SK-N-SH (cell line): Measurements from ENCODE around the gene UCK1. TPM values are rescaled to one million over a fixed set of nuclear protein-coding genes. Genes with fewer than 3 reads are reported as not detected.

Source experiments
- CTCF ChIA-PET: fragments of 300-600, 350-600 bp; formaldehyde crosslinking; extraction: SDS; loops from one replicate; lab custom pipeline; 2021; lab: Yijun Ruan, JAX
- POLR2A ChIA-PET: fragments of 350-600 bp; sonication (Branson Sonifier 250); formaldehyde crosslinking; extraction: SDS; loops from one replicate; lab custom pipeline; 2020; ENCODE audit warnings: antibody characterized with exemption, inconsistent platforms; lab: Yijun Ruan, JAX
- DNase-seq: peaks from one replicate; pipeline ENCODE4 v3.0.0; 2012
- H2AFZ ChIP-seq: fragments of 200-600 bp; sonication (generic); 2 replicates; pipeline ENCODE4 v1.8.1; 2016; ENCODE audit warnings: antibody characterized with exemption, mild to moderate bottlenecking, low read depth
- H3F3A ChIP-seq: fragments of 200-600 bp; sonication (generic); replicated peaks from 2 replicates; pipeline ENCODE3; 2016; ENCODE audit warnings: antibody characterized with exemption, mild to moderate bottlenecking; ENCODE audit not compliant: insufficient read depth
- H3K27ac ChIP-seq, 2 experiments: fragments of 200-500 bp in 1 of 2; fragments of 200-600 bp in 1 of 2; sonication (Bioruptor generic) in 1 of 2; sonication (generic), shearing (Covaris generic) in 1 of 2; 2 replicates each; pipeline versions ENCODE4 v1.5.1 to v1.6.1; 2014 to 2016; ENCODE audit warnings: low read depth in 2 of 2, inconsistent platforms in 1 of 2, low read length in 1 of 2, mild to moderate bottlenecking in 1 of 2, mixed read lengths in 1 of 2
- H3K27me3 ChIP-seq: fragments of 200-600 bp; sonication (generic), shearing (Covaris generic); 2 replicates; pipeline ENCODE4 v1.6.1; 2016; ENCODE audit warnings: mixed run types; ENCODE audit not compliant: insufficient read depth
- H3K36me3 ChIP-seq, 2 experiments: fragments of 200-500 bp in 1 of 2; fragments of 200-600 bp in 1 of 2; sonication (Bioruptor generic) in 1 of 2; sonication (generic) in 1 of 2; replicated peaks in 1 of 2; 2 replicates each; pipeline versions ENCODE3 to v1.5.1; 2014 to 2016; ENCODE audit warnings: low read length in 1 of 2, mild to moderate bottlenecking in 1 of 2; ENCODE audit not compliant: insufficient read depth in 2 of 2, control insufficient read depth in 1 of 2
- H3K4me1 ChIP-seq, 2 experiments: fragments of 200-500 bp in 1 of 2; fragments of 200-600 bp in 1 of 2; sonication (Bioruptor generic) in 1 of 2; sonication (generic), shearing (Covaris generic) in 1 of 2; 2 replicates each; pipeline versions ENCODE4 v1.5.1 to v1.6.1; 2014 to 2016; ENCODE audit warnings: low read depth in 1 of 2, low read length in 1 of 2, mixed run types in 1 of 2; ENCODE audit not compliant: insufficient read depth in 2 of 2, control insufficient read depth in 1 of 2
- H3K4me2 ChIP-seq: fragments of 200-600 bp; sonication (generic), shearing (Covaris generic); 2 replicates; pipeline ENCODE4 v1.6.1; 2017; ENCODE audit warnings: mixed run types
- H3K4me3 ChIP-seq, 2 experiments: fragments of 200-500 bp in 1 of 2; fragments of 200-600 bp in 1 of 2; sonication (Bioruptor generic) in 1 of 2; sonication (generic), shearing (Covaris generic) in 1 of 2; 2 replicates each; pipeline versions ENCODE4 v1.5.1 to v1.8.1; 2014 to 2016; ENCODE audit warnings: low read depth in 2 of 2, inconsistent platforms in 1 of 2, low read length in 1 of 2, mild to moderate bottlenecking in 1 of 2, mixed read lengths in 1 of 2, moderate library complexity in 1 of 2
- H3K79me2 ChIP-seq: fragments of 200-600 bp; sonication (generic); 2 replicates; pipeline ENCODE4 v1.8.1; 2017; ENCODE audit warnings: mild to moderate bottlenecking; ENCODE audit not compliant: insufficient read depth
- H3K9ac ChIP-seq: fragments of 200-600 bp; sonication (generic); 2 replicates; pipeline ENCODE4 v1.6.1; 2017; ENCODE audit warnings: mixed run types
- H3K9me2 ChIP-seq: fragments of 200-600 bp; sonication (generic); 2 replicates; pipeline ENCODE4 v1.6.1; 2017; ENCODE audit warnings: mixed run types
- H3K9me3 ChIP-seq: fragments of 200-600 bp; sonication (generic); 2 replicates; pipeline ENCODE4 v1.6.1; 2017; ENCODE audit warnings: mixed run types, mild to moderate bottlenecking, moderate library complexity
- H4K20me1 ChIP-seq: fragments of 200-600 bp; sonication (generic); 2 replicates; pipeline ENCODE4 v1.6.1; 2017; ENCODE audit warnings: mild to moderate bottlenecking, mixed run types; ENCODE audit not compliant: insufficient read depth
- ELF1 ChIP-seq: IDR thresholded peaks from 2 replicates; pipeline ENCODE4 v1.4.0; 2012
- EP300 ChIP-seq, 2 experiments: IDR thresholded peaks; 2 replicates each; pipeline versions ENCODE4 v1.4.0 to v1.6.1; 2012; ENCODE audit warnings: borderline replicate concordance in 1 of 2, low read depth in 1 of 2, low read length in 1 of 2
- FOXJ3 ChIP-seq: sonication (generic); formaldehyde crosslinking; IDR thresholded peaks from 2 replicates; pipeline ENCODE4 v1.5.1; 2020; ENCODE audit warnings: mild to moderate bottlenecking, missing genetic modification reagents
- NFIC ChIP-seq: IDR thresholded peaks from 2 replicates; pipeline ENCODE4 v1.4.0; 2012; ENCODE audit warnings: borderline replicate concordance
- NRF1 ChIP-seq: IDR thresholded peaks from 2 replicates; pipeline ENCODE4 v1.6.1; 2012; ENCODE audit warnings: low read depth, mild to moderate bottlenecking, low read length
- POLR2AphosphoS5 ChIP-seq: IDR thresholded peaks from 2 replicates; pipeline ENCODE4 v1.6.1; 2012; ENCODE audit warnings: low read depth, low read length
- SIN3A ChIP-seq: IDR thresholded peaks from 2 replicates; pipeline ENCODE4 v1.6.1; 2012; ENCODE audit warnings: low read depth, mild to moderate bottlenecking, low read length, moderate library complexity, borderline replicate concordance
- TAF1 ChIP-seq: IDR thresholded peaks from 2 replicates; pipeline ENCODE4 v1.6.1; 2012; ENCODE audit warnings: low read depth, mild to moderate bottlenecking, low read length, moderate library complexity, borderline replicate concordance
- TCF12 ChIP-seq: IDR thresholded peaks from 2 replicates; pipeline ENCODE4 v1.4.0; 2012
- TEAD4 ChIP-seq: IDR thresholded peaks from 2 replicates; pipeline ENCODE4 v1.4.0; 2012; ENCODE audit warnings: mild to moderate bottlenecking, borderline replicate concordance; ENCODE audit not compliant: insufficient read depth
- YY1 ChIP-seq: IDR thresholded peaks from 2 replicates; pipeline ENCODE4 v1.4.0; 2012; ENCODE audit warnings: low read depth, mild to moderate bottlenecking
- WGBS: methylation state at CpG from one replicate; pipeline ENCODE4 v1.1.6; 2017; ENCODE audit warnings: low lambda C conversion rate; 5-methylcytosine and 5-hydroxymethylcytosine counted together
- polyA plus RNA-seq, 3 experiments: library from polyadenylated mRNA; depleted of rRNA; stranded (reverse); fragments of >200 nt; gene quantifications; 2 replicates each; pipeline ENCODE4 v1.2.3, GENCODE V29; 2012
- TF ChIP-seq, protein P1 (sequence below): IDR thresholded peaks from 2 replicates; pipeline ENCODE4 v1.4.0; 2012; ENCODE audit warnings: low read depth
- TF ChIP-seq, protein P2 (sequence below): fragments of 200-600 bp; sonication (generic); IDR thresholded peaks from 2 replicates; pipeline ENCODE4 v1.6.1; 2017; ENCODE audit warnings: antibody characterized with exemption, mild to moderate bottlenecking, moderate library complexity
- TF ChIP-seq, protein P3 (sequence below): IDR thresholded peaks from 2 replicates; pipeline ENCODE4 v1.4.0; 2012; ENCODE audit warnings: low read depth, borderline replicate concordance
- TF ChIP-seq, protein P4 (sequence below): IDR thresholded peaks from 2 replicates; pipeline ENCODE4; 2012
- TF ChIP-seq, protein P5 (sequence below): fragments of 150-350 bp; IDR thresholded peaks from 2 replicates; pipeline ENCODE4 v1.6.1; 2017; ENCODE audit warnings: antibody characterized with exemption, low read length, low read depth, borderline replicate concordance

The UCK1 gene
- polyA plus RNA-seq, 1 of the 3 experiments (the other 2 are of a cell fraction), result 32.9 TPM

DNA sequence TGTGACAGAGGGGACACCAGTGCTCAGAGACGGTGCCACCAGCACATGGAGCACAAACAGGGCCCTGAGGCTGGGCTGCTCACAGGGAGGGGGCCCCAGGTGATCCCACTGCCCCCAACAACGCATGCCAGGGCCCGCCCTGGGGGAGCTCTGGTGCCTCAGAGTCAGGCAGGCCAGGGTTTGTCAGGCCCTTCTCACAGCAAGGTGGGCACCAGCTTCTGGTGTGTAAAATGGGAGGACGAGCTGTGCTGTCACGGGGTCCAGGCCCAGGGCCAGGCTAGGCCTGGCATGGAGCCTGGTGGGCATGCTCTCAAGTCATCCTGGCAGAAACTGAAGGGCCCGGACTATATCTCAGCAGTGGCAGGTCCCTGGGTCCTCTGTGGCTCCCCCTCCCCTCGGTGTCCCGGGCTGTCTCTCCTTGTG, 48.7 kb upstream of the UCK1 start:
- Histone ChIP-seq H3K27me3 (no peaks in the 10 kb centered on the region), H2AFZ (no peak overlapping the region), H3K4me2 (no peak overlapping the region), H3K9me2 (no peaks in the 10 kb centered on the region), H3K4me1 (peaks cover 0 to 4% of the 10 kb centered on the region in 2 experiments; a peak in 1 of 4 replicates), H3K9me3 (no peaks in the 10 kb centered on the region), H3K4me3 (no peak overlapping the region), H3K36me3 (peaks cover 5 to 38% of the 10 kb centered on the region in 2 experiments), H3F3A (no peaks in the 10 kb centered on the region), H4K20me1 (no peaks in the 10 kb centered on the region), H3K9ac (no peak overlapping the region), H3K27ac (no peak overlapping the region; a peak in 1 of 4 replicates), H3K79me2 (no peaks in the 10 kb centered on the region)
- TF ChIP-seq NRF1 (no peak), ELF1 (no peak), POLR2AphosphoS5 (no peak), TAF1 (no peak), YY1 (no peak), TEAD4 (no peak), FOXJ3 (CRISPR knock-in tag) (no peak), TCF12 (no peak), NFIC (no peak), SIN3A (no peak), EP300 (IDR thresholded peaks at IDR 0.05; ENCODE audit: borderline replicate concordance in 1 of 2, low read depth in 1 of 2, low read length in 1 of 2) (no peak)
- TF ChIP-seq, protein P1, sequence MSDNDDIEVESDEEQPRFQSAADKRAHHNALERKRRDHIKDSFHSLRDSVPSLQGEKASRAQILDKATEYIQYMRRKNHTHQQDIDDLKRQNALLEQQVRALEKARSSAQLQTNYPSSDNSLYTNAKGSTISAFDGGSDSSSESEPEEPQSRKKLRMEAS, result no peak
- TF ChIP-seq, protein P2, sequence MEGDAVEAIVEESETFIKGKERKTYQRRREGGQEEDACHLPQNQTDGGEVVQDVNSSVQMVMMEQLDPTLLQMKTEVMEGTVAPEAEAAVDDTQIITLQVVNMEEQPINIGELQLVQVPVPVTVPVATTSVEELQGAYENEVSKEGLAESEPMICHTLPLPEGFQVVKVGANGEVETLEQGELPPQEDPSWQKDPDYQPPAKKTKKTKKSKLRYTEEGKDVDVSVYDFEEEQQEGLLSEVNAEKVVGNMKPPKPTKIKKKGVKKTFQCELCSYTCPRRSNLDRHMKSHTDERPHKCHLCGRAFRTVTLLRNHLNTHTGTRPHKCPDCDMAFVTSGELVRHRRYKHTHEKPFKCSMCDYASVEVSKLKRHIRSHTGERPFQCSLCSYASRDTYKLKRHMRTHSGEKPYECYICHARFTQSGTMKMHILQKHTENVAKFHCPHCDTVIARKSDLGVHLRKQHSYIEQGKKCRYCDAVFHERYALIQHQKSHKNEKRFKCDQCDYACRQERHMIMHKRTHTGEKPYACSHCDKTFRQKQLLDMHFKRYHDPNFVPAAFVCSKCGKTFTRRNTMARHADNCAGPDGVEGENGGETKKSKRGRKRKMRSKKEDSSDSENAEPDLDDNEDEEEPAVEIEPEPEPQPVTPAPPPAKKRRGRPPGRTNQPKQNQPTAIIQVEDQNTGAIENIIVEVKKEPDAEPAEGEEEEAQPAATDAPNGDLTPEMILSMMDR, result no peak
- TF ChIP-seq, protein P3, sequence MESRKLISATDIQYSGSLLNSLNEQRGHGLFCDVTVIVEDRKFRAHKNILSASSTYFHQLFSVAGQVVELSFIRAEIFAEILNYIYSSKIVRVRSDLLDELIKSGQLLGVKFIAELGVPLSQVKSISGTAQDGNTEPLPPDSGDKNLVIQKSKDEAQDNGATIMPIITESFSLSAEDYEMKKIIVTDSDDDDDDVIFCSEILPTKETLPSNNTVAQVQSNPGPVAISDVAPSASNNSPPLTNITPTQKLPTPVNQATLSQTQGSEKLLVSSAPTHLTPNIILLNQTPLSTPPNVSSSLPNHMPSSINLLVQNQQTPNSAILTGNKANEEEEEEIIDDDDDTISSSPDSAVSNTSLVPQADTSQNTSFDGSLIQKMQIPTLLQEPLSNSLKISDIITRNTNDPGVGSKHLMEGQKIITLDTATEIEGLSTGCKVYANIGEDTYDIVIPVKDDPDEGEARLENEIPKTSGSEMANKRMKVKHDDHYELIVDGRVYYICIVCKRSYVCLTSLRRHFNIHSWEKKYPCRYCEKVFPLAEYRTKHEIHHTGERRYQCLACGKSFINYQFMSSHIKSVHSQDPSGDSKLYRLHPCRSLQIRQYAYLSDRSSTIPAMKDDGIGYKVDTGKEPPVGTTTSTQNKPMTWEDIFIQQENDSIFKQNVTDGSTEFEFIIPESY, result no peak
- TF ChIP-seq, protein P4, sequence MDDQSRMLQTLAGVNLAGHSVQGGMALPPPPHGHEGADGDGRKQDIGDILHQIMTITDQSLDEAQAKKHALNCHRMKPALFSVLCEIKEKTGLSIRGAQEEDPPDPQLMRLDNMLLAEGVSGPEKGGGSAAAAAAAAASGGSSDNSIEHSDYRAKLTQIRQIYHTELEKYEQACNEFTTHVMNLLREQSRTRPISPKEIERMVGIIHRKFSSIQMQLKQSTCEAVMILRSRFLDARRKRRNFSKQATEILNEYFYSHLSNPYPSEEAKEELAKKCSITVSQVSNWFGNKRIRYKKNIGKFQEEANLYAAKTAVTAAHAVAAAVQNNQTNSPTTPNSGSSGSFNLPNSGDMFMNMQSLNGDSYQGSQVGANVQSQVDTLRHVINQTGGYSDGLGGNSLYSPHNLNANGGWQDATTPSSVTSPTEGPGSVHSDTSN, result no peak
- TF ChIP-seq, protein P5, sequence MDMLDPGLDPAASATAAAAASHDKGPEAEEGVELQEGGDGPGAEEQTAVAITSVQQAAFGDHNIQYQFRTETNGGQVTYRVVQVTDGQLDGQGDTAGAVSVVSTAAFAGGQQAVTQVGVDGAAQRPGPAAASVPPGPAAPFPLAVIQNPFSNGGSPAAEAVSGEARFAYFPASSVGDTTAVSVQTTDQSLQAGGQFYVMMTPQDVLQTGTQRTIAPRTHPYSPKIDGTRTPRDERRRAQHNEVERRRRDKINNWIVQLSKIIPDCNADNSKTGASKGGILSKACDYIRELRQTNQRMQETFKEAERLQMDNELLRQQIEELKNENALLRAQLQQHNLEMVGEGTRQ, result no peak
- CTCF ChIA-PET, result interaction anchor here (0.7 to 1.7 kb wide), 2 partner anchors 12 to 159 kb away, joined by 4 read pairs; no protein-coding TSS in a partner anchor
- 100% methylated on average over 6 of the region's 8 CpGs for WGBS
- POLR2A ChIA-PET, result interaction anchor here (0.8 kb wide), 1 partner anchor 49 kb away, joined by 3 read pairs; the partner anchor contains the start of gene UCK1
- DNase-seq, result no peak
